C4-2B (cell line): Measurements from ENCODE around the gene PDE4D.

Source experiments
- CTCF ChIP-seq: fragments of 450-650 bp; conservative IDR thresholded peaks from 2 replicates; pipeline ENCODE4 v1.5.1; 2017; ENCODE audit warnings: mild to moderate bottlenecking
- ZFX ChIP-seq: fragments of 450-650 bp; IDR thresholded peaks from 2 replicates; pipeline ENCODE4 v1.6.1; 2017

- TF ChIP-seq CTCF (peak; percentile 14; the same call in 1 of the 2 replicates), ZFX (no peak)
Observed at GRCh38 chr5:59185757-59186385, 707.7 kb downstream of the PDE4D start.
